Dendritic cell treated with granulocyte-macrophage colony-stimulating factor and Interleukin-4, amounts not matched to agents 40 ng/mL and 50 ng/mL, for 4 days (primary cell): ENCODE results near the gene KLHDC3.

Source experiments
- H3K27ac Mint-ChIP-seq: one replicate; pipeline ENCODE4 v1.8.0; 2022; ENCODE audit warnings: mild to moderate bottlenecking, mixed read lengths
- H3K27me3 Mint-ChIP-seq: one replicate; pipeline ENCODE4 v1.8.0; 2022; ENCODE audit warnings: mild to moderate bottlenecking, mixed read lengths
- H3K36me3 Mint-ChIP-seq: one replicate; pipeline ENCODE4 v1.8.0; 2022; ENCODE audit warnings: low read depth, mixed read lengths
- H3K4me1 Mint-ChIP-seq: one replicate; pipeline ENCODE4 v1.8.0; 2022; ENCODE audit warnings: low read depth, mixed read lengths
- H3K4me3 Mint-ChIP-seq: one replicate; pipeline ENCODE4 v1.8.0; 2022; ENCODE audit warnings: mild to moderate bottlenecking, moderate library complexity, mixed read lengths
- H3K9me3 Mint-ChIP-seq: one replicate; pipeline ENCODE4 v1.8.0; 2022; ENCODE audit warnings: mixed read lengths
- intact Hi-C: fragments of 100-400 bp; cut with micrococcal nuclease; formaldehyde crosslinking; loops from one replicate; pipeline ENCODE4 v1.15.0; 2022

Gene KLHDC3

DNA sequence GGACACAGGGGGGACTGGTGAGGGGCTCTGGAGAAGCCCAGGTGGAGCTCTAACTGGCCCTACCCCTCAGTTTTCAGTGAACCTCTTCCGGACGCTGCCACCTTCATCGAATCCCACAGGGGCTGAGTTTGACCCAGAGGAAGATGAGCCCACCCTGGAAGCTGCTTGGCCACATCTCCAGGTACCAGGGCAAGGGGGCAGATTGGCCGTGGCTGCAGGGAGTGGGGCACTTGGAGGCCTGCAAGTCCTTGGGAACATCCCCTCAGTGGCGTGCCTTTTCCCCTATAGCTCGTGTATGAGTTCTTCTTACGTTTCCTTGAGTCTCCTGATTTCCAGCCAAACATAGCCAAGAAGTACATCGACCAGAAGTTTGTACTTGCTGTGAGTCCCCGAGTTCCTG lies 6.9 kb upstream of the KLHDC3 start:
- H3K27me3 Mint-ChIP-seq = no peaks in the 10 kb centered on the region
- H3K27ac Mint-ChIP-seq = no peak overlapping the region
- intact Hi-C loops = no loop called here
- H3K36me3 Mint-ChIP-seq = peaks cover 80% of the 10 kb centered on the region
- H3K9me3 Mint-ChIP-seq = no peaks in the 10 kb centered on the region
- peaks cover 16% of the 10 kb centered on the region for H3K4me1 Mint-ChIP-seq
- H3K4me3 Mint-ChIP-seq = no peak overlapping the region

DNA sequence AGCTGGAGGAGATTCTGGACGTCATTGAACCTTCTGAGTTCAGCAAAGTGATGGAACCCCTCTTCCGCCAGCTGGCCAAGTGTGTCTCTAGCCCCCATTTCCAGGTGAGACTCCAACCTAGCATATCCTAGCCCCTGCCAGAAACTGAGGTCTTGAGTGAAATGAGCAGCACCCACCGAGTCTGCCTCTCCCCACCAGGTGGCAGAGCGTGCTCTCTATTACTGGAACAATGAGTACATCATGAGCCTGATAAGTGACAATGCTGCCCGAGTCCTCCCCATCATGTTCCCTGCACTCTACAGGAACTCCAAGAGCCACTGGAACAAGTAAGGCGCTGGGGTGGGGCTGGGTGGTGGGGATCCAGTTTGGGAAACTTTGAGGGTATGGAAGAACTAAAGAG lies 4.9 kb upstream of the KLHDC3 start:
- Mint-ChIP-seq H3K9me3 (no peaks in the 10 kb centered on the region), H3K4me1 (peaks cover 32% of the 10 kb centered on the region), H3K27me3 (no peaks in the 10 kb centered on the region), H3K36me3 (peaks cover 90% of the 10 kb centered on the region), H3K4me3 (no peak overlapping the region), H3K27ac (no peak overlapping the region)
- intact Hi-C loops = loop anchor here (2.0 kb wide), 1 partner anchor 134 kb away; no protein-coding TSS in a partner anchor

DNA sequence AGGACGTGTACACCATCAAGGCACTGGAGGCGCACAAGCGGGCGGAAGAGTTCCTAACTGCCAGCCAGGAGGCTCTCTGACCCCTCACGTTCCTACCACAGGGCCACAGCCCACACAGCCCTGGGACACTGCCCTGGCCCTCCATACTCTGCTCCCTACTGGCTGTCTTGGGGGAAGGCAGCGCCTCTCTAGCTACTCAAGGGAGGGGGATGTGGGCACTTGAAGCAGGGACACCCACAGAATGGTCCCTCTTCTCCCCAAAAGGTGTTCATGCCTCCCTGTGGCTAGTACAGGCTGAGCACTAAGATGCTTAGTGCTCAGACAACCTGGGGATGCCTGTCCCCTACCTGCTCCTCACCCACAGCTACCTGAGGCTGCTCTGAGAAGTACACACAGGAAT lies 2.8 kb upstream of the KLHDC3 start:
- Mint-ChIP-seq H3K4me3 (no peak overlapping the region), H3K9me3 (no peaks in the 10 kb centered on the region), H3K27me3 (no peaks in the 10 kb centered on the region), H3K36me3 (peaks cover 90% of the 10 kb centered on the region), H3K4me1 (peaks cover 44% of the 10 kb centered on the region), H3K27ac (no peak overlapping the region)
- intact Hi-C loops = loop anchor here (5.0 kb wide), 1 partner anchor 794 kb away; the partner anchor contains the start of gene MRPS10

DNA sequence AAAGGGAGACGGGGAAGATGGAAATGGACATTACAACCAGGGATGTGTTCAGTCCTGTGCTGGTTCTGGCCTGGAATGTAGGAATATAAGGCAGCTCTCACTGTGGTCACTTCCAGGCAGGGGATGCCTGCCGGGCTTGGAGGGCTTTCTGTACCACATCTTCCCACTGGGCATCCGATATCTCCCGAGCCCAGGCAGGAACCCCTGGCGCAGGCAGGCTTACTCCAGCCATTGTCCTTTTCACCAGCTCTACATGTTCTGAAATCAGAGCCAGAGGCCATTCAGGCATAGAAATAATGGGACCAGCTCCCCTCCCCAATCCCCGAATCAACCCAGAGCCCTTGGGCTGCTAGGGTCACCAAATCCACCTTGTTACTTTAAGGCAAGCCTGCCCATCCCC lies 1.7 kb upstream of the KLHDC3 start:
- no peaks in the 10 kb centered on the region for H3K27me3 Mint-ChIP-seq
- H3K4me1 Mint-ChIP-seq = peaks cover 56% of the 10 kb centered on the region
- intact Hi-C loops = loop anchor here (5.0 kb wide), 1 partner anchor 795 kb away; the partner anchor contains the start of gene MRPS10
- peaks cover 90% of the 10 kb centered on the region for H3K36me3 Mint-ChIP-seq
- H3K9me3 Mint-ChIP-seq = no peaks in the 10 kb centered on the region
- H3K4me3 Mint-ChIP-seq = no peak overlapping the region
- peak overlapping the region; percentile 86 for H3K27ac Mint-ChIP-seq

DNA sequence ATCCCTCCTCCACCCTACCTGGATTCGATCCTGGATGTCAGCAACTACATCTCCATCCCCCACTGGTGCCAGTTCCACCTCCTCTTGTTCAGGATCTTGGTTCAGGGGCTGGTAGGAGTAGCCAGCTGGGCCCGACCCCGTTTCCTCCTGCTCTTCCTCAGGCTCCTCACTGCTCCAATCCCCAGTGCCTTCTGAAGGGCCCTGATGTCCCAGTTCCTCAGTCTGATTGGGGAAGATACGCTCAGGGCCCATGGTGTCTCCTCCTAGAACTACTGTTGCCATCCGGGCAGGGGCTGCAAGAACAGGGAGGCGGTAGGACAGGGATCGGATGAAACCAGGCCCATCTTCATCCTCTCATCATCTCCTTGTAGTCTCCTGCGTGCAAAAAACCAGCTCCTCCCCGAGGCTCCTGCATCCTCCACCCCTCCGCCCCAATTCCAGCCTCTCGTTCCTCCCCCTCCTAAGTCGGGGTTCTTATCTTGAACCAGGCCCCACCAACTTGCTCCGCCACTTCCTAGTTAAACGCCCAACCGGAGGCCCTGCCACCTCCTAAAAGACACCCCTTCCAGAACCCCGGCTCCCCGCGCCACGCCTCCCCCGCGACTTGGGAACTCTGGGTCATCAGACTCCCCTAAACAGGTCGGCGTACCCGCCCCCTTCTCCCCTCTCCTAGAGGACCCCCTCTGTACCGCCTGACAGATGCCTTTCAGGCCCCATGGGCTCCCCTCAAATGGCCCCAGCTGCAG lies 779 bp upstream of the KLHDC3 start:
- Mint-ChIP-seq H3K4me3 (peak overlapping the region; percentile 95), H3K4me1 (peaks cover 65% of the 10 kb centered on the region), H3K36me3 (peaks cover 90% of the 10 kb centered on the region), H3K9me3 (no peaks in the 10 kb centered on the region), H3K27me3 (no peaks in the 10 kb centered on the region), H3K27ac (peak overlapping the region; percentile 86)
- intact Hi-C loops = loop anchor here (5.0 kb wide), 1 partner anchor 796 kb away; the partner anchor contains the start of gene MRPS10

DNA sequence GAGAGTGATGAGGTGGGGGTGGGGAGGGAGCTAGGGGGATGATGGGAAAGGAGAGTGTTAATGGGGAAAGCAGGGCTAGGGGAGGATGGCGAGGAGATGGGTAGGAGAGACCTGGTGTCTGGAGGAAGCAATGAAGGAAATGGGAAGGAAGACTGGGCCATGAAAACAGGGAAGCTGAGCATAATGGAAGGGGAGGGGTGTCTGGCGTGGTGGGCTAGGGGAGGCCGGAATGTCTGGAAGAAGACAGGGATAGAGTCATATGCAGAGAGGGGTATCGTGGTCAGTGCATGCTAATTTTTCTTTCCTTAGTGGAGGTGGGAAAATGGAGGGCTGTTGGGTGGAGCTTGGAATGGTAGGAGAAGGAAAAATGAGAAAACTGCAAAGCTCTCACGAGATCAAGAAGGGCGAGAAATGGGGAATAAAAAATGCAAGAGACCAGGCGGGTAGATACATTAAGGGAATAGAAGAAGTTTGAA lies 423 bp downstream of the KLHDC3 start:
- peak overlapping the region; percentile 86 for H3K27ac Mint-ChIP-seq
- no peaks in the 10 kb centered on the region for H3K27me3 Mint-ChIP-seq
- peaks cover 90% of the 10 kb centered on the region for H3K36me3 Mint-ChIP-seq
- peaks cover 75% of the 10 kb centered on the region for H3K4me1 Mint-ChIP-seq
- no peaks in the 10 kb centered on the region for H3K9me3 Mint-ChIP-seq
- H3K4me3 Mint-ChIP-seq = peak overlapping the region; percentile 95
- intact Hi-C loops = loop anchor here (1.0 to 5.0 kb wide), 3 partner anchors 30 to 797 kb away; partner anchors contain the start of genes KLC4, MRPL2, MRPS10 and PPP2R5D

DNA sequence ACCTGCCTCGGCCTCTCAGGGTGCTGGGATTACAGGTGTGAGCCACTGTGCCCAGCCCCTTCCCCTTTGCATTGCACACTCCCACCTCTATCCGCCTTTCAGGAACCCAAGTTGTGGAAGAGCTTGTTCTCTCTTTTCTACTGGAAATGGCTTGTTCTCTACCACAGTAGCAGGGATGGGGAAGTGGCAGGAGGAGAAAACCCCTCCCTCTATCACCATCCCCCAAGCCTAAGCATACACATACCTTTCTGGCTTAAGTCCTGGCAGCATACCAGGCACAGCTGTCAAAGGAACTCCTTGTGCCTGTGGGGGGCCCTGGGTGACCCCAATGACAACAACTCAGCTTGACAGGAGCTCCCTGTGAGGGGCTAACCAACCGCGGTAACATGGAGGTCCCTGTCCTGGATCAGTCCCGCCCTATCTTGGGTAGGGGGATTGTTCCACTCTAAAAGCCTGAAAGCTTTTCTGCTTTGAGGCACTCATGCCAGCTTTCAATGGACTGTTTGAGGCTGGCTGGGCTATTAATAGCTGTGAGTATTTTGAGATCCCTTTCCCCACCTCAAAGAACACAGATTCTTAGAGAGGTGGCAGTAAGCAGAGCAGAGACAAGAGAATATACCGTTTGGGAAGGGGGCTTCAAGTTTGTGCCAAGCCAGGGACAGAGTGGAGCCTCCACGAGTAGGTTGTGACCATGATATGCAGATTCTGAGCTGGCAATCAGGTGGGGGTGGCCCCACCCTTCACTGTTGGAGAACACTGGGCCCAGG lies 2.3 kb downstream of the KLHDC3 start:
- peak overlapping the region; percentile 88 for H3K27ac Mint-ChIP-seq
- H3K4me1 Mint-ChIP-seq = peaks cover 78% of the 10 kb centered on the region
- peaks cover 86% of the 10 kb centered on the region for H3K36me3 Mint-ChIP-seq
- H3K9me3 Mint-ChIP-seq = no peaks in the 10 kb centered on the region
- intact Hi-C loops = no loop called here
- peak overlapping the region; percentile 80 for H3K4me3 Mint-ChIP-seq
- no peaks in the 10 kb centered on the region for H3K27me3 Mint-ChIP-seq

DNA sequence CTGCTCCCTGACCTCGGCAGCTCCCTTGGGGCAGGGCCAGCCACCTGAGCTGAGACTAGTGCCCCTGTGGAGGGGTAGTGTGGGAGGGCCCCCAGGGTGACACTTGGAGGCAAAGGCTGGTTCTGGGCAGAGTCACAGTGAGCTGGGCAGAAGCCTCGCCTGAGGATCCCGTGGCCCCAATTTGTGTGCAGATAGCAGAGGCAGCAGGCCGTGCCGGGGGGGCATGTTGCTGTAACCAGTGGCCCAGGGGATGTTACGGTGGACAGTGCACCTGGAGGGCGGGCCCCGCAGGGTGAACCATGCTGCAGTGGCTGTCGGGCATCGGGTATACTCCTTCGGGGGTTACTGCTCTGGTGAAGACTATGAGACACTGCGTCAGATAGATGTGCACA lies 2.9 kb downstream of the KLHDC3 start:
- H3K4me3 Mint-ChIP-seq = no peak overlapping the region

DNA sequence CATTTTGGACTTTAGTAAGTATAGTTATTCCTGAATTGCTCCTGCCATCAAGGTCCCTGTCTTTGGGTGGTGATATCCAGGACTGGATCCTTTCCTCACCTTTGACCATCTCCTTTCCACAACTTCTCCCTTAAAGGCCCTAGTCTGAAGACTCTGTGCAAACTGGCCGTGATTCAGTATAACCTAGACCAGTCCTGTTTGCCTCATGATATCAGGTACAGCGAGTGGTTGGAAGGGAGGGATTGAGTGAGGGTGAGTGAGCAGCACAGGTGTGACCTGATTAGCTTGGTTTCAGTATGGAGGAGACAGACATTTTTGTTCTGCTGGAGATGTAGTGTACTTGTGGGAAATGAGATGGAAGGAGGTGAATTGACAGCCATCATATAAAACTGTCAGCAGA lies 5.1 kb downstream of the KLHDC3 start:
- Mint-ChIP-seq H3K27me3 (no peaks in the 10 kb centered on the region), H3K9me3 (no peaks in the 10 kb centered on the region), H3K4me3 (no peak overlapping the region), H3K36me3 (peaks cover 73% of the 10 kb centered on the region), H3K27ac (peak overlapping the region; percentile 88), H3K4me1 (peaks cover 58% of the 10 kb centered on the region)
- intact Hi-C loops = no loop called here

More for the DNA sequence above, 2.9 kb downstream of the KLHDC3 start:
- intact Hi-C loops = no loop called here
- no peaks in the 10 kb centered on the region for H3K27me3 Mint-ChIP-seq
- peaks cover 73% of the 10 kb centered on the region for H3K4me1 Mint-ChIP-seq
- H3K36me3 Mint-ChIP-seq = peaks cover 86% of the 10 kb centered on the region
- peak overlapping the region; percentile 88 for H3K27ac Mint-ChIP-seq
- no peaks in the 10 kb centered on the region for H3K9me3 Mint-ChIP-seq

DNA sequence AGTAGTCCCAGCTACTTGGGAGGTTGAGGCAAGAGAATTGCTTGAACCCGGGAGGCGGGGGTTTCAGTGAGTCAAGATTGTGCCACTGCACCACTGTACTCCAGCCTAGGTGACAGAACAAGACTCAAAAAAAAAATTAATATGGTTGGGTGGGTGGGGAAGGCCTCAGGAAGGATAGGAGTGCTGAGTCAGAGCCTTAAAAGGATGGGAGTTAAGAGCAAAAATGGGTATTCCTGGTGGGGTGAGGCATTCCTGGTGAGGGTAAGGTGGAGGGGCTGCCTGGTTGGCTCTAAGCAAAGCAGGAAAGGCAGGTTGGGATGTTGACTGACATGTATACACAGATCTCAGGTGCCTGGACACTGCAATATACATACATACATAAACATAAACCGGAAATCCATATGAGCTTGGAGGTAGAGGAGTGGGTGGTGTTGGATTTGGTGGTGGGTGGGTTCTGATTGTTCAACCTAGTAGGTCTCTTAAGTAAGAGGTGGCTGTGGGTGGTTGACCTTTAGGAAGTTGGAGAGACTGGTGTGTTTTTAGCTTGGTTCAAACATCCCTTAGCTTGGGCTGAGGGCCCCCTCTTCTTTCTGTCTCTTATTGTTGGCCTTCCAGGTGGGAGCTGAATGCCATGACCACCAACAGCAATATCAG lies 6.1 kb downstream of the KLHDC3 start:
- intact Hi-C loops = loop anchor here (5.0 kb wide), 1 partner anchor 118 kb away; no protein-coding TSS in a partner anchor
- Mint-ChIP-seq H3K27ac (peak overlapping the region; percentile 87), H3K9me3 (no peaks in the 10 kb centered on the region), H3K27me3 (no peaks in the 10 kb centered on the region), H3K36me3 (peaks cover 77% of the 10 kb centered on the region), H3K4me3 (no peak overlapping the region), H3K4me1 (peaks cover 56% of the 10 kb centered on the region)

DNA sequence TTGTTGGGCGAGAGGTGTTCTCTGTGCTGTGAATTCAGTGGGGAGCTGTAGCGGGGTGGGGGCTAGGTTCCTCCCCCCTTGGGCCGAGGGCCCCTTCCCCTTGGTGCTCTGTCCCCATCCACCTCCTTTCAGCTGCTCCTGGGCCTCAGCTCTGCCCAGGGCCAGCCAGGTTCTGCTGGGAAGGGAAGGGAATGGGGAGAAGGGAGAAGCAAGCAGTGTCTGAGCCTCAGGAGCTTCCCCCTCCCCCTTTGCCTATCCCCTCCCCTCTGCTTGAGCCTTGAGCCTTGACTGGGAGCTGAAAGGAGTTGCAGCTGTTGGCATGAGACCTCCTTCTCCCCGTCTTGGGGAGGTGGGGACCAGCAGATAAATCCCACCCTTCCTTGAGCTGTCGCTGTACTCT lies 6.8 kb downstream of the KLHDC3 start:
- peaks cover 84% of the 10 kb centered on the region for H3K36me3 Mint-ChIP-seq
- H3K4me1 Mint-ChIP-seq = peaks cover 54% of the 10 kb centered on the region
- H3K27me3 Mint-ChIP-seq = no peaks in the 10 kb centered on the region
- peak overlapping the region; percentile 53 for H3K4me3 Mint-ChIP-seq
- H3K9me3 Mint-ChIP-seq = no peaks in the 10 kb centered on the region
- intact Hi-C loops = loop anchor here (5.0 kb wide), 1 partner anchor 119 kb away; no protein-coding TSS in a partner anchor
- peak overlapping the region; percentile 87 for H3K27ac Mint-ChIP-seq

DNA sequence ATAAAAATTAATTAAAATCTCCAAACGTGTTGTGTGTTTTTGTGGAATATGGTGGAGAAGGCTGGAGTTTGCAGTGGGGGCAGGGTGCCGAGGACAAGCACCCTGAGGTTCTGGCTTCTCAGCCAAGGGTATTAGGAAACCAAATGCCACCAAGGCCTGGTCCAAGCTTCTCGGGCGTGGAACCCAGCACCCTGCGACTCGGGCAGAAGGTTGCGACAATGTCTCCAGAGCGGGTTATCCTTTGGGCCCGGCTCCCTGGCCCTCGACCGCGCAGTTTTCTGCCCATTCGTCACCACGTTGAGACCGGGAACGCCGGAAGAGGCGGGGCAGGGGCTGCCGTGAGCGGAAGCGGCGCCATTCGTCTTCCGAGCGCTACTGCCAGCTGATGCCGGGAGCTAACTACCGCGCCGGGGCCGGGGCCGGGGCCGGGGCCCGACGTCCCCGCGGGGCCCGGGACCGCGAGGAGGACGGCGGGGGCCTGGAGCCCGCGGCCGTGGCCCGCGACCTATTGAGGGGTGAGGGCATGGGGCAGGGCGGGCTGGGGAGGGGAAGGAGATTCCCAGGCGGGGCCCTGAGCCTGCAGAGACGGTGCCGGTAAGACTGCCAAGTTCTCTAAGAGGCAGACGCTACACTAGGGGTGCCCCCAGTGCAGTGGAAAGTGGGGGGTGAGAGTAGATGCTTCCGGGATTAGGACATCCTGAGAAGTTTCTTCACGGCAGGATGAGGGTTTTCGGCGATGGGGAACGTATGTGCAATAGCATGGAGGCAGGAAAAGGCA lies 7.4 kb downstream of the KLHDC3 start, which contains the start of gene RRP36:
Gene RRP36 (plus strand): TSS at position 354 of the 778 bp plus-strand sequence. CDS start 32 bp downstream, at position 386.
- Mint-ChIP-seq H3K9me3 (no peaks in the 10 kb centered on the region), H3K27ac (peak within 1 kb of the TSS; percentile 87), H3K4me1 (peaks cover 48% of the 10 kb centered on the region), H3K27me3 (no peaks in the 10 kb centered on the region), H3K36me3 (peaks cover 84% of the 10 kb centered on the region), H3K4me3 (peak within 1 kb of the TSS; percentile 97)
- intact Hi-C loops = loop anchor here (5.0 kb wide), 1 partner anchor 119 kb away; no protein-coding TSS in a partner anchor

DNA sequence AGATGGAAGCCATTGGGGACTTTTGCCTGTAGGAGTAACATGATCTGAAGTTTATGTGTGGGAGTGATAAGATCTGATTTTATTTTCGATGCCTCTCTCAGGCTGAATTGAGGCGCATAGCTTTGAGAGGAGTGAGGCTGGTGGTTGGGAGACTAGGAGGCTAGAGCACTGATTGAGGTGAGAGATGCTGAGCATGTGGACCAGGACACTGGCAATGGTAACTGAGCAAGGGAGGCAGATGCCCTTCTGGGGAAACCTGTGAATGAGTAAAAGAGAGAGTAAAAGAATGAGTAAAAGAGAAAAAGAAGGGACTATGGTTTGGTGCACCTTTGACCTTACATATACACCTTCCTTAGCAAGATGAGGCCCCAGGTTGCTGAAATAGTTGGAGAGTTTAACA lies 10.4 kb downstream of the KLHDC3 start:
- no peak overlapping the region for H3K4me3 Mint-ChIP-seq

More for the DNA sequence above, 10.4 kb downstream of the KLHDC3 start:
- Mint-ChIP-seq H3K9me3 (no peaks in the 10 kb centered on the region), H3K4me1 (peaks cover 20% of the 10 kb centered on the region), H3K36me3 (peaks cover 84% of the 10 kb centered on the region), H3K27ac (no peak overlapping the region), H3K27me3 (no peaks in the 10 kb centered on the region)
- intact Hi-C loops = loop anchor here (5.0 kb wide), 1 partner anchor 122 kb away; no protein-coding TSS in a partner anchor
